HG02798 (cell line): ENCODE results near the gene OR52E4.

Experiments
- ATAC-seq: cut with Tn5 transposase; IDR thresholded peaks from one replicate; pipeline ENCODE4 v1.9.1; 2021; ENCODE audit warnings: mild to moderate bottlenecking; ENCODE audit not compliant: unreplicated experiment, poor library complexity

OR52E4 gene

GRCh38 chr11:5880329-5880728 lies at the start of gene OR52E4:
TSS of gene OR52E4 (plus strand) at chr11:5880629. CDS start at chr11:5884293, 3,664 bp downstream.
- no peak for ATAC-seq

DNA sequence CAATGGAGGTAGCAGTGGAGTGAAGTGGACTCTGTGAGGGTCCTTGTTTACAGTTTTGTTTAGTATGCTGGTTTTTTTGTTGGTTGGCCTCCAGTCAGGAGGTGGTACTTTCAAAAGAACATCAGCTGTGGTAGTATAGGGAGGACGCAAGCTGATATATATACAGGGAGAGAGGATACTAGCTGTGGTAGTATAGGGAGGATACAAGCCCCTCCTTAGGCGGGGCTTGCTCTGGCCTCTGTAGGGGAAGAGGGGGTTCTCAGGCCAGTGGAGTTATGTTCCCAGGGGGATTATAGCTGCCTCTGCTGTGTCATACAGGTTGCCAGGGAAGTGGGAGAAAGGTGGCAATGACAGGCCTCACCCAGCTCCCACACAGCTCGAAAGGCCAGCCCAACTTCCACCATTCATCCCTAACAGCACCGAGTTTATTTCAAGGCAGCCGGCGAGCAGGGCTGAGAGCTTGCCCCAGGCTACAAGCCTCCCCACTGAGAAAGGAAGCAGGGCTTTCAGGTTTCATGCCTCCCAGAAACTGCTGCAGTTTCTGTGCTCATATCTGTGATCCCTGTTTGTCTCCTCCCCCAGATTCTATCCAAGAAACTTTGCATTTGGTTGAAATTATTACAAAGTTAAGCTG lies 49.1 kb upstream of the OR52E4 start:
- no peak for ATAC-seq

- no peak for ATAC-seq
Measured at GRCh38 chr11:5833446-5833845, 47.0 kb upstream of the OR52E4 start.

- ATAC-seq, result no peak
Measured at GRCh38 chr11:5837695-5838094, 42.7 kb upstream of the OR52E4 start.

GRCh38 chr11:5841797-5842196 lies 38.6 kb upstream of the OR52E4 start, which contains the start of gene OR52E6:
TSS of gene OR52E6 (minus strand) at chr11:5841897. CDS start at chr11:5841897, 0 bp downstream.
- ATAC-seq, result no peak

DNA sequence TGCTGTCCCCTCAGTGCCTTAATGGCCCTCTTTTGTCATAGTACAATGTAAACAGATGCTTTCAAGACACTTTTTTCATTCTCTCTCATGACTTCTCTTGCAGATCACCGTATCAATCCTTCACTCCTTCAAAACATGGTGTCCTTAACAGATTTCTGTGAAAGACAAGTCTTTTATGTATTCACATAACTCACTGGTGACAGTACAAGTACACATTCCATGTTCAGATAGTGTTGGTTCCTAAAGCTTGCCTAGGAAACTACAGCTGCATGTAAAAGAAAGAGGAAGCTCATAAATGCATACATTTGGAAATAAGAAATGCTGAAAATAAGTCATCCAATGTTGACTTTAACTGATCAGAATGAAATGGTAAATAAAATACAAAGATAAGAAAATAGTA lies 33.7 kb upstream of the OR52E4 start:
- no peak for ATAC-seq

GRCh38 chr11:5847711-5848110 lies 32.7 kb upstream of the OR52E4 start:
- ATAC-seq, result no peak

DNA sequence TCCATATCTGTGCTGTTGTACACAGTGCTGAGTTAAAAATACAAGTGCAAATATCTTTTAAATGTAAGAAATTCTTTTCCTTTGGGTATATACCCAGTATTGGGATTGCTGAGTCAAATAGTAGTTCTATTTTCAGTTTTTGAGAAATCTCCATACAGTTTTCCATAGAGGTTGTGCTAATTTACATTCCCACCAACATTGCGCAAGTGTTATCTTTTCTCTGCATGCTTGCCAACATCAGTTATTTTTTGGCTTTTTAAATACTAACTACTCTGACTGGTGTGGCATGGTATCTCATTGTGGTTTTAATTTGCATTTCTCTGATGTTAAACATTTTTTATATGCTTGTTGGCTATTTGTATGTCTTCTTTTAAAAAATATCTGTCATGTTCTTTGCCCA lies 29.4 kb upstream of the OR52E4 start:
- ATAC-seq, result no peak

GRCh38 chr11:5857590-5857989 lies 22.8 kb upstream of the OR52E4 start, which contains the start of gene OR52E8:
TSS of gene OR52E8 (minus strand) at chr11:5857690. CDS start at chr11:5857690, 0 bp downstream.
- ATAC-seq, result no peak

- no peak for ATAC-seq
Measured at GRCh38 chr11:5865826-5866225, 14.6 kb upstream of the OR52E4 start.

- ATAC-seq, result no peak
Measured at GRCh38 chr11:5878564-5878963, 1.9 kb upstream of the OR52E4 start.

DNA sequence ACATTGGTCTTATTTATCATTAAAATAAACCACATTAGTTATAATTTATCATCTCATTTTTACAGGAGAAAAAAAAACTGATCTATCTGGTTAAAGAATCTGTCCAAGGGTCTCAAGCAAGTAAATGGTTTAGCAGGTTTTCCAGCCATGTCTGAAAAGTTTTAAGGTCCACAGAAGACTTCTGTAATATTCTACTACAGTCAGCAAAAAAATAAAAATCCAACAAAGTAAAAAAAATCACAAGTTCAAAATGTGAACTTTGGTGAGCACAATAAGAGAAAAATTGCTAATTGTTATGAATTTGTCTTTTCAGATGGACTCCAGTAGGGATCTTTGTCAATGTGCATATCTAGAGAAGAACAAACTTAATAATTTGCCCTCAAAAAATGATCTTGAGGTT lies 1.3 kb downstream of the OR52E4 start:
- ATAC-seq, result no peak

DNA sequence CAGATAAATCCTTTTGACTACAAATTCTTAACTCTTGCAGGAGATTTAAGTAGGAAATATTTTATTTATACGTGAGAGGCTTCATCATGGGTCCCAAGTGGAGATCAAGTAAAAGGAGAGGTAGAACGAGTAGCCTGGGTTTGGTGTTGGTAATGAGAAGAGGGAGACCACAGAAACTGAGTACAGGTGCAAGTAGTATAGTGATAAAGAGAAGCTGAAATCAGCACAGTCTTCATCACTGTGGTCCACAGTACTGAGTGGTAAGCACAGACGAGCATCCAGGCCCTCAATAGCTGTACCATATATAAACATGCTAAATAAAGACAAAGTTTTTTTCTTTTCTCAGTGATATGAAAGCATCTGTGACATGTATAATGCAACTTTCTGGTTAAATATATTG lies 6.7 kb downstream of the OR52E4 start:
- ATAC-seq, result no peak

- ATAC-seq, result no peak
Measured at GRCh38 chr11:5887661-5888060, 7.2 kb downstream of the OR52E4 start.

GRCh38 chr11:5891216-5891800 lies 10.9 kb downstream of the OR52E4 start:
- ATAC-seq, result no peak

GRCh38 chr11:5892908-5893307 lies 12.5 kb downstream of the OR52E4 start, which contains the start of gene OR52E5:
TSS of gene OR52E5 (plus strand) at chr11:5893208. CDS start at chr11:5900777, 7,569 bp downstream.
- no peak for ATAC-seq

DNA sequence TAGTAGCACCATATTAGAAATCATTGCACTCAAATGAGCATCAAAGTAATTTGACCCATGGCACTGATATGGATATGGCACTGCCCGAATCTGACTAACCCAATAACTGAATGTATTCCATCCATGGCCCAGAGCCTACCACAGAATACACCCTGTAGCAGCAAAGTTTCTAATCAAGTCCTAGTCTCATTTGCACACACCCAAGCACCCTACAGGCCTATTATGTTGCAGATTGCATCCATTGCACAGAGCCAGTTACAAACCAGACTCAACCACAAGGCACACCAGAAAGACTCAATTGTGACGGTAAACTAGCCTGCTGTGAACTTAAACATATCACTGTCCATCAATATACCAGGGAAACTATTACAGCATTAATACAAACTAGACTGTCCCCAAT lies 19.1 kb downstream of the OR52E4 start:
- ATAC-seq, result no peak

- no peak for ATAC-seq
Measured at GRCh38 chr11:5910540-5910939, 30.1 kb downstream of the OR52E4 start.

- peak; percentile 86 for ATAC-seq
Measured at GRCh38 chr11:5922749-5923426, 42.5 kb downstream of the OR52E4 start.

DNA sequence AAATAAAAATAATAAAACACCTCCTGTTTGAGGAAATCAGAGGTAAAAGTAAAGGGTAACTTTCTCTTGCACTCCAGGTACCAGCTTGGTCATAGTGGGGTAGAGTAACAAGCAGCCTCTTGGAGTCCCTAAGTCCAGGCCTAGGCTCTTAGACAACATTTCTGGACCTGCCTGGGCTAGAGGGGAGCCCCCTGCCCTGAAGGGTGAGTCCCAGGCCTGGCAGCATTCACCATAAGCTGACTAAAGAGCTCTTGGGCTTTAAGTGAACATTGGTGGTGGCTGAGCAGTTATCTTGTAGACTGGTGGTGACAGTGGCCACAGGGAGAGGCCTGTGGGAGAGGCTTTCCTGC lies 43.0 kb downstream of the OR52E4 start:
- ATAC-seq, result peak; percentile 37

GRCh38 chr11:5923794-5924193 lies 43.4 kb downstream of the OR52E4 start:
- ATAC-seq, result no peak

- ATAC-seq, result no peak
Measured at GRCh38 chr11:5928271-5928670, 47.8 kb downstream of the OR52E4 start.
